SK-N-SH (cell line): ENCODE measurements around the gene SPACA5. TPM values are rescaled to one million over a fixed set of nuclear protein-coding genes. Genes with fewer than 3 reads are reported as not detected.

Experiments
- CTCF ChIA-PET: fragments of 300-600, 350-600 bp; formaldehyde crosslinking; extraction: SDS; loops from one replicate; lab custom pipeline; 2021; lab: Yijun Ruan, JAX
- POLR2A ChIA-PET: fragments of 350-600 bp; sonication (Branson Sonifier 250); formaldehyde crosslinking; extraction: SDS; loops from one replicate; lab custom pipeline; 2020; ENCODE audit warnings: antibody characterized with exemption, inconsistent platforms; lab: Yijun Ruan, JAX
- DNase-seq: peaks from one replicate; pipeline ENCODE4 v3.0.0; 2012
- H2AFZ ChIP-seq: fragments of 200-600 bp; sonication (generic); 2 replicates; pipeline ENCODE4 v1.8.1; 2016; ENCODE audit warnings: antibody characterized with exemption, mild to moderate bottlenecking, low read depth
- H3F3A ChIP-seq: fragments of 200-600 bp; sonication (generic); replicated peaks from 2 replicates; pipeline ENCODE3; 2016; ENCODE audit warnings: antibody characterized with exemption, mild to moderate bottlenecking; ENCODE audit not compliant: insufficient read depth
- H3K27ac ChIP-seq, 2 experiments: fragments of 200-500 bp in 1 of 2; fragments of 200-600 bp in 1 of 2; sonication (Bioruptor generic) in 1 of 2; sonication (generic), shearing (Covaris generic) in 1 of 2; 2 replicates each; pipeline versions ENCODE4 v1.5.1 to v1.6.1; 2014 to 2016; ENCODE audit warnings: low read depth in 2 of 2, inconsistent platforms in 1 of 2, low read length in 1 of 2, mild to moderate bottlenecking in 1 of 2, mixed read lengths in 1 of 2
- H3K27me3 ChIP-seq: fragments of 200-600 bp; sonication (generic), shearing (Covaris generic); 2 replicates; pipeline ENCODE4 v1.6.1; 2016; ENCODE audit warnings: mixed run types; ENCODE audit not compliant: insufficient read depth
- H3K36me3 ChIP-seq, 2 experiments: fragments of 200-500 bp in 1 of 2; fragments of 200-600 bp in 1 of 2; sonication (Bioruptor generic) in 1 of 2; sonication (generic) in 1 of 2; replicated peaks in 1 of 2; 2 replicates each; pipeline versions ENCODE3 to v1.5.1; 2014 to 2016; ENCODE audit warnings: low read length in 1 of 2, mild to moderate bottlenecking in 1 of 2; ENCODE audit not compliant: insufficient read depth in 2 of 2, control insufficient read depth in 1 of 2
- H3K4me1 ChIP-seq, 2 experiments: fragments of 200-500 bp in 1 of 2; fragments of 200-600 bp in 1 of 2; sonication (Bioruptor generic) in 1 of 2; sonication (generic), shearing (Covaris generic) in 1 of 2; 2 replicates each; pipeline versions ENCODE4 v1.5.1 to v1.6.1; 2014 to 2016; ENCODE audit warnings: low read depth in 1 of 2, low read length in 1 of 2, mixed run types in 1 of 2; ENCODE audit not compliant: insufficient read depth in 2 of 2, control insufficient read depth in 1 of 2
- H3K4me2 ChIP-seq: fragments of 200-600 bp; sonication (generic), shearing (Covaris generic); 2 replicates; pipeline ENCODE4 v1.6.1; 2017; ENCODE audit warnings: mixed run types
- H3K4me3 ChIP-seq, 2 experiments: fragments of 200-500 bp in 1 of 2; fragments of 200-600 bp in 1 of 2; sonication (Bioruptor generic) in 1 of 2; sonication (generic), shearing (Covaris generic) in 1 of 2; 2 replicates each; pipeline versions ENCODE4 v1.5.1 to v1.8.1; 2014 to 2016; ENCODE audit warnings: low read depth in 2 of 2, inconsistent platforms in 1 of 2, low read length in 1 of 2, mild to moderate bottlenecking in 1 of 2, mixed read lengths in 1 of 2, moderate library complexity in 1 of 2
- H3K79me2 ChIP-seq: fragments of 200-600 bp; sonication (generic); 2 replicates; pipeline ENCODE4 v1.8.1; 2017; ENCODE audit warnings: mild to moderate bottlenecking; ENCODE audit not compliant: insufficient read depth
- H3K9ac ChIP-seq: fragments of 200-600 bp; sonication (generic); 2 replicates; pipeline ENCODE4 v1.6.1; 2017; ENCODE audit warnings: mixed run types
- H3K9me2 ChIP-seq: fragments of 200-600 bp; sonication (generic); 2 replicates; pipeline ENCODE4 v1.6.1; 2017; ENCODE audit warnings: mixed run types
- H3K9me3 ChIP-seq: fragments of 200-600 bp; sonication (generic); 2 replicates; pipeline ENCODE4 v1.6.1; 2017; ENCODE audit warnings: mixed run types, mild to moderate bottlenecking, moderate library complexity
- H4K20me1 ChIP-seq: fragments of 200-600 bp; sonication (generic); 2 replicates; pipeline ENCODE4 v1.6.1; 2017; ENCODE audit warnings: mild to moderate bottlenecking, mixed run types; ENCODE audit not compliant: insufficient read depth
- ELF1 ChIP-seq: IDR thresholded peaks from 2 replicates; pipeline ENCODE4 v1.4.0; 2012
- EP300 ChIP-seq, 2 experiments: IDR thresholded peaks; 2 replicates each; pipeline versions ENCODE4 v1.4.0 to v1.6.1; 2012; ENCODE audit warnings: borderline replicate concordance in 1 of 2, low read depth in 1 of 2, low read length in 1 of 2
- FOXJ3 ChIP-seq: sonication (generic); formaldehyde crosslinking; IDR thresholded peaks from 2 replicates; pipeline ENCODE4 v1.5.1; 2020; ENCODE audit warnings: mild to moderate bottlenecking, missing genetic modification reagents
- FOXM1 ChIP-seq: IDR thresholded peaks from 2 replicates; pipeline ENCODE4 v1.4.0; 2012; ENCODE audit warnings: low read depth, mild to moderate bottlenecking
- GATA2 ChIP-seq: sonication (generic); formaldehyde crosslinking; IDR thresholded peaks from 2 replicates; pipeline ENCODE4 v1.5.0; 2020; ENCODE audit warnings: mild to moderate bottlenecking, missing genetic modification reagents
- MEF2A ChIP-seq: IDR thresholded peaks from 2 replicates; pipeline ENCODE4 v1.4.0; 2012; ENCODE audit warnings: low read depth, borderline replicate concordance
- MXI1 ChIP-seq: IDR thresholded peaks from 2 replicates; pipeline ENCODE4 v1.6.1; 2012; ENCODE audit warnings: mild to moderate bottlenecking, low read depth, low read length, improper control_type of control experiment
- NRF1 ChIP-seq: IDR thresholded peaks from 2 replicates; pipeline ENCODE4 v1.6.1; 2012; ENCODE audit warnings: low read depth, mild to moderate bottlenecking, low read length
- POLR2AphosphoS5 ChIP-seq: IDR thresholded peaks from 2 replicates; pipeline ENCODE4 v1.6.1; 2012; ENCODE audit warnings: low read depth, low read length
- RXRA ChIP-seq: IDR thresholded peaks from 2 replicates; pipeline ENCODE4 v1.4.0; 2012; ENCODE audit warnings: low read depth, mild to moderate bottlenecking, borderline replicate concordance
- SIN3A ChIP-seq: IDR thresholded peaks from 2 replicates; pipeline ENCODE4 v1.6.1; 2012; ENCODE audit warnings: low read depth, mild to moderate bottlenecking, low read length, moderate library complexity, borderline replicate concordance
- SMC3 ChIP-seq: IDR thresholded peaks from 2 replicates; pipeline ENCODE4 v1.6.1; 2012; ENCODE audit warnings: low read depth, low read length, improper control_type of control experiment
- TAF1 ChIP-seq: IDR thresholded peaks from 2 replicates; pipeline ENCODE4 v1.6.1; 2012; ENCODE audit warnings: low read depth, mild to moderate bottlenecking, low read length, moderate library complexity, borderline replicate concordance
- TCF12 ChIP-seq: IDR thresholded peaks from 2 replicates; pipeline ENCODE4 v1.4.0; 2012
- YY1 ChIP-seq: IDR thresholded peaks from 2 replicates; pipeline ENCODE4 v1.4.0; 2012; ENCODE audit warnings: low read depth, mild to moderate bottlenecking
- WGBS: methylation state at CpG from one replicate; pipeline ENCODE4 v1.1.6; 2017; ENCODE audit warnings: low lambda C conversion rate; 5-methylcytosine and 5-hydroxymethylcytosine counted together
- polyA plus RNA-seq, 3 experiments: library from polyadenylated mRNA; depleted of rRNA; stranded (reverse); fragments of >200 nt; gene quantifications; 2 replicates each; pipeline ENCODE4 v1.2.3, GENCODE V29; 2012
- TF ChIP-seq, protein P1 (sequence below): fragments of 200-600 bp; sonication (generic); IDR thresholded peaks from 2 replicates; pipeline ENCODE4 v1.6.1; 2017; ENCODE audit warnings: antibody characterized with exemption, mild to moderate bottlenecking, moderate library complexity
- TF ChIP-seq, protein P2 (sequence below): IDR thresholded peaks from 2 replicates; pipeline ENCODE4; 2012
- TF ChIP-seq, protein P3 (sequence below): fragments of 150-350 bp; IDR thresholded peaks from 2 replicates; pipeline ENCODE4 v1.6.1; 2017; ENCODE audit warnings: antibody characterized with exemption, low read length, low read depth, borderline replicate concordance
- TF ChIP-seq, protein P4 (sequence below): IDR thresholded peaks from 2 replicates; pipeline ENCODE4 v1.4.0; 2012; ENCODE audit warnings: low read depth, borderline replicate concordance

The SPACA5 gene
- polyA plus RNA-seq, 1 of the 3 experiments (the other 2 are of a cell fraction): not detected

DNA sequence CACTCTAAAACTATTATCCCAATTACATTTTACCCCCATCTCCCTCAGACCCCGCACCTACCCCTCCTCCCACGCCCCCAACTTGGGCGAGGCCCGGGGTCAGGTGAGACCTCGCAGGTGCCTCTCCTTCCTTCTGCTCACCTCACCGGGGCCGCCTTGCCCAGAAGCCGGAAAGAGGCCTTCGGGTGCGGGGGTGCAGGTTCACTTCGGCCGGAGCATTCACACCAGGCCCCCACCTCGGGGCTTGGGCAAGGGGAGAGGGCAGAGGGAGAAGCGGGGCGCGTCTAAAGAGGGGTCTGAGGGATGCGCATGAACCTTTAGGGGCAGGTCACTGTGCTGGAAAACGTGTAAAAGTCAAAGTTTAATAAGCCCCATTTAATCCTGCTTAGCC is 3.4 kb upstream of the SPACA5 start:
- Histone ChIP-seq H3K9me2 (no peaks in the 10 kb centered on the region), H3K4me2 (peak overlapping the region; percentile 98), H3K9me3 (no peaks in the 10 kb centered on the region), H3K9ac (peak overlapping the region; percentile 72), H3F3A (peaks cover 4% of the 10 kb centered on the region), H3K4me1 (peaks cover 0 to 7% of the 10 kb centered on the region in 2 experiments; a peak in 2 of 4 replicates), H3K27ac (peak overlapping the region; percentile 31 to 77; a peak in 3 of 4 replicates), H3K36me3 (peaks cover 5 to 15% of the 10 kb centered on the region in 2 experiments), H3K27me3 (no peaks in the 10 kb centered on the region), H4K20me1 (no peaks in the 10 kb centered on the region), H3K79me2 (peaks cover 38% of the 10 kb centered on the region), H2AFZ (peak overlapping the region; percentile 100), H3K4me3 (peak overlapping the region; percentile 77)
- WGBS: 2% methylated on average over 16 of the region's 18 CpGs
- CTCF ChIA-PET: no interaction called here
- TF ChIP-seq TCF12: no peak
- TF ChIP-seq, protein P1, sequence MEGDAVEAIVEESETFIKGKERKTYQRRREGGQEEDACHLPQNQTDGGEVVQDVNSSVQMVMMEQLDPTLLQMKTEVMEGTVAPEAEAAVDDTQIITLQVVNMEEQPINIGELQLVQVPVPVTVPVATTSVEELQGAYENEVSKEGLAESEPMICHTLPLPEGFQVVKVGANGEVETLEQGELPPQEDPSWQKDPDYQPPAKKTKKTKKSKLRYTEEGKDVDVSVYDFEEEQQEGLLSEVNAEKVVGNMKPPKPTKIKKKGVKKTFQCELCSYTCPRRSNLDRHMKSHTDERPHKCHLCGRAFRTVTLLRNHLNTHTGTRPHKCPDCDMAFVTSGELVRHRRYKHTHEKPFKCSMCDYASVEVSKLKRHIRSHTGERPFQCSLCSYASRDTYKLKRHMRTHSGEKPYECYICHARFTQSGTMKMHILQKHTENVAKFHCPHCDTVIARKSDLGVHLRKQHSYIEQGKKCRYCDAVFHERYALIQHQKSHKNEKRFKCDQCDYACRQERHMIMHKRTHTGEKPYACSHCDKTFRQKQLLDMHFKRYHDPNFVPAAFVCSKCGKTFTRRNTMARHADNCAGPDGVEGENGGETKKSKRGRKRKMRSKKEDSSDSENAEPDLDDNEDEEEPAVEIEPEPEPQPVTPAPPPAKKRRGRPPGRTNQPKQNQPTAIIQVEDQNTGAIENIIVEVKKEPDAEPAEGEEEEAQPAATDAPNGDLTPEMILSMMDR: no peak
- TF ChIP-seq ELF1: no peak
- no peak for TF ChIP-seq FOXM1
- TF ChIP-seq, protein P2, sequence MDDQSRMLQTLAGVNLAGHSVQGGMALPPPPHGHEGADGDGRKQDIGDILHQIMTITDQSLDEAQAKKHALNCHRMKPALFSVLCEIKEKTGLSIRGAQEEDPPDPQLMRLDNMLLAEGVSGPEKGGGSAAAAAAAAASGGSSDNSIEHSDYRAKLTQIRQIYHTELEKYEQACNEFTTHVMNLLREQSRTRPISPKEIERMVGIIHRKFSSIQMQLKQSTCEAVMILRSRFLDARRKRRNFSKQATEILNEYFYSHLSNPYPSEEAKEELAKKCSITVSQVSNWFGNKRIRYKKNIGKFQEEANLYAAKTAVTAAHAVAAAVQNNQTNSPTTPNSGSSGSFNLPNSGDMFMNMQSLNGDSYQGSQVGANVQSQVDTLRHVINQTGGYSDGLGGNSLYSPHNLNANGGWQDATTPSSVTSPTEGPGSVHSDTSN: no peak
- TF ChIP-seq MEF2A: no peak
- TF ChIP-seq, protein P3, sequence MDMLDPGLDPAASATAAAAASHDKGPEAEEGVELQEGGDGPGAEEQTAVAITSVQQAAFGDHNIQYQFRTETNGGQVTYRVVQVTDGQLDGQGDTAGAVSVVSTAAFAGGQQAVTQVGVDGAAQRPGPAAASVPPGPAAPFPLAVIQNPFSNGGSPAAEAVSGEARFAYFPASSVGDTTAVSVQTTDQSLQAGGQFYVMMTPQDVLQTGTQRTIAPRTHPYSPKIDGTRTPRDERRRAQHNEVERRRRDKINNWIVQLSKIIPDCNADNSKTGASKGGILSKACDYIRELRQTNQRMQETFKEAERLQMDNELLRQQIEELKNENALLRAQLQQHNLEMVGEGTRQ: no peak
- TF ChIP-seq GATA2: no peak
- TF ChIP-seq EP300 (IDR thresholded peaks at IDR 0.05; ENCODE audit: borderline replicate concordance in 1 of 2, low read depth in 1 of 2, low read length in 1 of 2): no peak
- TF ChIP-seq YY1: no peak
- no peak for TF ChIP-seq RXRA
- no peak for TF ChIP-seq POLR2AphosphoS5
- TF ChIP-seq MXI1: no peak
- TF ChIP-seq SMC3: no peak
- TF ChIP-seq, protein P4, sequence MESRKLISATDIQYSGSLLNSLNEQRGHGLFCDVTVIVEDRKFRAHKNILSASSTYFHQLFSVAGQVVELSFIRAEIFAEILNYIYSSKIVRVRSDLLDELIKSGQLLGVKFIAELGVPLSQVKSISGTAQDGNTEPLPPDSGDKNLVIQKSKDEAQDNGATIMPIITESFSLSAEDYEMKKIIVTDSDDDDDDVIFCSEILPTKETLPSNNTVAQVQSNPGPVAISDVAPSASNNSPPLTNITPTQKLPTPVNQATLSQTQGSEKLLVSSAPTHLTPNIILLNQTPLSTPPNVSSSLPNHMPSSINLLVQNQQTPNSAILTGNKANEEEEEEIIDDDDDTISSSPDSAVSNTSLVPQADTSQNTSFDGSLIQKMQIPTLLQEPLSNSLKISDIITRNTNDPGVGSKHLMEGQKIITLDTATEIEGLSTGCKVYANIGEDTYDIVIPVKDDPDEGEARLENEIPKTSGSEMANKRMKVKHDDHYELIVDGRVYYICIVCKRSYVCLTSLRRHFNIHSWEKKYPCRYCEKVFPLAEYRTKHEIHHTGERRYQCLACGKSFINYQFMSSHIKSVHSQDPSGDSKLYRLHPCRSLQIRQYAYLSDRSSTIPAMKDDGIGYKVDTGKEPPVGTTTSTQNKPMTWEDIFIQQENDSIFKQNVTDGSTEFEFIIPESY: no peak
- TF ChIP-seq NRF1: no peak
- TF ChIP-seq TAF1: no peak
- no peak for TF ChIP-seq SIN3A
- TF ChIP-seq FOXJ3 (CRISPR knock-in tag): no peak
- POLR2A ChIA-PET: no interaction called here
- peak; percentile 38 for DNase-seq
